Spinal cord (tissue), 10 donors: ENCODE data around the gene SLCO4A1. TPM values are rescaled to one million over a fixed set of nuclear protein-coding genes. Genes with fewer than 3 reads are reported as not detected.

Experiments used
- DNase-seq, 6 donors: peaks; one replicate each; pipeline versions ENCODE4 v3.0.0 to v3.0.0-alpha.2; 2013 to 2015; ENCODE audit warnings: low spot score in 6 of 6, low read depth in 4 of 6
- H3K27ac ChIP-seq: one replicate; pipeline ENCODE4 v1.5.1; 2013; ENCODE audit warnings: low read depth, low read length, control low read depth
- H3K27me3 ChIP-seq: one replicate; pipeline ENCODE4 v1.6.1; 2013; ENCODE audit warnings: low read length; ENCODE audit not compliant: control insufficient read depth, insufficient read depth
- H3K36me3 ChIP-seq: one replicate; pipeline ENCODE4 v1.6.1; 2013; ENCODE audit warnings: low read length; ENCODE audit not compliant: control insufficient read depth, insufficient read depth
- H3K4me1 ChIP-seq: one replicate; pipeline ENCODE4 v1.6.1; 2013; ENCODE audit warnings: low read length; ENCODE audit not compliant: control insufficient read depth, insufficient read depth
- H3K4me3 ChIP-seq: one replicate; pipeline ENCODE4 v1.5.1; 2013; ENCODE audit warnings: low read depth, low read length, control low read depth
- H3K9me3 ChIP-seq: one replicate; pipeline ENCODE4 v1.6.1; 2013; ENCODE audit warnings: low read length; ENCODE audit not compliant: control insufficient read depth, insufficient read depth
- WGBS: methylation state at CpG from one replicate; pipeline ENCODE4 v1.1.5; 2013; ENCODE audit warnings: missing lambda C conversion rate; ENCODE audit not compliant: insufficient coverage; 5-methylcytosine and 5-hydroxymethylcytosine counted together
- polyA plus RNA-seq, 2 donors: library from polyadenylated mRNA; unstranded; fragments of 120-200 nt; gene quantifications; one replicate each; pipeline ENCODE4 v1.2.1, GENCODE V29; 2013; ENCODE audit not compliant: insufficient read length in 2 of 2
- total RNA-seq, 2 donors: library from RNA; depleted of rRNA in 1 of 2; stranded (reverse); fragments of 120-200 nt in 1 of 2; fragments of >200 nt in 1 of 2; gene quantifications; one replicate each; pipeline versions ENCODE4 v1.2.3 to v1.2.4, GENCODE V29; 2013 to 2014
- donor health status: healthy.

SLCO4A1 gene
- total and polyA plus RNA-seq, 4 donors, result 2.3 to 12.1 (median 5.8) TPM

DNA sequence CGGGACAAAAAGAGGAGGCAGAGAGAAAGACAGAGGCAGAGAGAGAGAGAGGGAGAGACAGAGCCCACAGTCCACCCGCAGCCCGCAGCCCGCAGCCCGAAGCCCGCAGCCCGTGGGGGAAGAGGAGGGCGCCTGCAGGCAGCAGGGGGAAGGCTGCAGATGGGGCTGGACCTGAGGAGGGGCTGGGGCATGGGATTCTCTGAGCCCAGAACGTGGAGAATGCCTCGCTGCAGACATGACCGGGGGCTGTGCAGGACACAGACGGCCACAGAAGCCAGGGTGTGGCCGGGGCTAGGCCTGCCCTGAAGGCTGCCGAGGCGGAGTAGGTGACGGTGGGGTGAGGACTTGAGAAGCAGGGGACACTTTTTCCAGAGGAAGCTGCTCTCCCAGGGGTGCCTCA lies 6.5 kb upstream of the SLCO4A1 start:
- Histone ChIP-seq H3K9me3 (no peaks in the 10 kb centered on the region), H3K27ac (no peak overlapping the region), H3K4me3 (no peak overlapping the region), H3K27me3 (peaks cover 20% of the 10 kb centered on the region), H3K36me3 (no peaks in the 10 kb centered on the region), H3K4me1 (no peaks in the 10 kb centered on the region)
- no peak for DNase-seq
- WGBS, result 51% methylated on average over 16 of the region's 16 CpGs

DNA sequence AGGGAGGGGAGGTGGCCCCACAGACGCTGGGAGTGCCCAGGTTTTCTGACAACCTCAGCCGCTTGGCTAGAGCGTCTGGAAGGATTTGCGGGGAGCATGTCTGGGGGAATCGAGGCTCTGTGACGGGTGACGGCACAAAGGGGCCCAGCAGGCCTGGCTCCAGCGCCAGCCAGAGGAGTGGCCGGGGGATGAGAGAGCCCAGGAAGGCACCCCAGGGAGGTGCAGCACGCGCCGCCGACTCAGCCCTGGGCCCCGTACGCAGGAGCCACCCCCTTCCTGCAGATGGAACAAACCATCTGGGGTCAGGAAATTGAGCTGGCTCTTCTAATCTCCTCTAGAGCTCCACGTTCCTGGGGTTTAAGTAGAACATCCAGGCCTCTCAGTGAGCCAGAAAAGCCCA lies 5.9 kb upstream of the SLCO4A1 start:
- Histone ChIP-seq H3K4me1 (no peaks in the 10 kb centered on the region), H3K27me3 (peaks cover 22% of the 10 kb centered on the region), H3K9me3 (no peaks in the 10 kb centered on the region), H3K27ac (no peak overlapping the region), H3K4me3 (no peak overlapping the region), H3K36me3 (no peaks in the 10 kb centered on the region)
- no peak for DNase-seq
- WGBS, result 39% methylated on average over 15 of the region's 16 CpGs

DNA sequence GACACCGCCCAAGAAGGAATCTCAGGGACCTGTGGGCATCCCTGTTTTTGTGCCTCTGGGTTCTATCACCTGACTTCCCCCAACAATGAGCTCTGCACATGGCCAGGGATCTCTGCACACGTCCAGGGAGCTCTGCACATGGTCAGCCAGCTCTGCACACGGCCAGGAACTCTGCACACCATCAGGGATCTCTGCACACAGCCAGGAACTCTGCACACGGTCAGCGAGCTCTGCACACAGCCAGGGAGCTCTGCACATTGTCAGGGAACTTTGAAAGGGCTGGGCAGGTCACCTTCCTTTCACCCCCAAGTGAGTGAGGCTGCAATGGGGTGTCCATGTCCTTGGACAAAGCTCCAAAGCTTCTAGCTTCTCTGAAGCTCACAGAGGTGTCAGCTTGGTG lies 5.2 kb upstream of the SLCO4A1 start:
- H3K9me3 ChIP-seq, result no peaks in the 10 kb centered on the region
- WGBS, result 72% methylated on average over 5 of the region's 5 CpGs
- DNase-seq, result no peak

DNA sequence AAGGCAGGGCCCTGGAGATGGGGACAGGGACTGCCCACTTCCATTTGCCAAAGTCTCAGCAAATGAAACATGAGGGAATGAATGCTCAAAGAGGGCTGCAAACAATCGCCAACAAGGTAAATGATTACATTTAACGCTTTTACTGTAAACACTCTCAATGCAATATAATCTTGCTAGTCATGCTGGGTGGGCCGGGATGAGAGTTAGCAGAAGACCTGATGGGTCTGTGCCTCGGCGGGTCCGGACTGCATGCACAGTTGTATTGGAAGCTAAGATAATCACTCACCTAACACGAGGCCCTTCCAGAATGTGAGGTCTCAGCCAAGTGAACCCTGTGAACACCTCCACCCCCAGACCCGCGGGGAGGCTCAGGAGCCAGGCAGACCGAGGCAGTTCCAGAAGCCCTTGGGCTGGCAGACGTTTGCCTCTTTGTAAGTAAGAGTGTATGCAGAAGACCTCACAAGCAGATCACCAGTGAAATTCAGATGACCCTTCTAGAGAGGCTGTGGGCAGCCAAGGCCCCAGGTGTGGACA lies 4.7 kb upstream of the SLCO4A1 start:
- H3K27ac ChIP-seq, result no peak overlapping the region
- H3K27me3 ChIP-seq, result peaks cover 27% of the 10 kb centered on the region
- peaks cover 5% of the 10 kb centered on the region for H3K4me1 ChIP-seq
- no peak for DNase-seq
- H3K4me3 ChIP-seq, result no peak overlapping the region
- no peaks in the 10 kb centered on the region for H3K9me3 ChIP-seq
- no peaks in the 10 kb centered on the region for H3K36me3 ChIP-seq
- WGBS, result 50% methylated on average over 1 of the region's 11 CpGs

More for the DNA sequence above, 5.2 kb upstream of the SLCO4A1 start:
- H3K4me1 ChIP-seq, result peaks cover 5% of the 10 kb centered on the region
- no peak overlapping the region for H3K4me3 ChIP-seq
- H3K27me3 ChIP-seq, result peaks cover 27% of the 10 kb centered on the region
- no peaks in the 10 kb centered on the region for H3K36me3 ChIP-seq
- H3K27ac ChIP-seq, result no peak overlapping the region

- H3K9me3 ChIP-seq, result no peaks in the 10 kb centered on the region
- H3K4me3 ChIP-seq, result no peak overlapping the region
- no peak for DNase-seq
- peaks cover 10% of the 10 kb centered on the region for H3K4me1 ChIP-seq
- H3K36me3 ChIP-seq, result no peaks in the 10 kb centered on the region
- 93% methylated on average over 5 of the region's 12 CpGs for WGBS
- no peak overlapping the region for H3K27ac ChIP-seq
- peaks cover 31% of the 10 kb centered on the region for H3K27me3 ChIP-seq
Measured at GRCh38 chr20:62638055-62638570, 4.2 kb upstream of the SLCO4A1 start.

DNA sequence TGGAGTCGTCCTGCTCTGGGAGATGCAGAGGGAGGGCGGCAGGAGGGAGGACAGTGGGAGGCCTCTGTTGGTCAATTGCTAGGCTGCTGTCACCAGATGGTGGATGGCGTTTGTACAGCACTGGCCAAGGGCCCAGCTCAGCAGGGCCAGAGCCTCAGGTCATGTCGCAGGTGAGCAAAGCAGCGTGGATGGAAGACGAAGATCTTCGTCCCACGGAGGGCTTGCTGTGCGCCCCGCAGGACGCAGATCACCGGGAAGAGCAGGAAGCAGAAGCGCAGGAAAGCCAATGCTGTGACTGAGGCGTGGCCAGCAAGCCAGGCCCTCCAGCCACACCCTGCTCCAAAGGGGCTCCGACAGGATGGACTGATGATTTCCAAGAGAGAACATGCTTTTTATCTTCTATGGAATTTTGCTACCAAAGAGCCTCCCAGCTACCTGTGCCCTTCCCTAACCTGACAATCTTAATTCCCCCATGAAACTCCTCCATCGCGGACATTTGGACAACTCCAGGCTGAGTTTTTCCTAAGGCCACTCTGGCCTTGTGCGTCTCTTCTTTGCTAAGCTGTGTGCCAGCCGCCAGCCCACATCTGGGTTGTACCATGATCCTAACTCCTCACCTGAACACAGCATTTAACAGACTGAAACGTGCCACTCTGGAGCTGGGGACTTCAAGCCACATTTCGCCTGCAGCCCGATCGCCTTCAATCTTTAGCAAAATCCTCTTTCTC lies 3.5 kb upstream of the SLCO4A1 start:
- no peaks in the 10 kb centered on the region for H3K36me3 ChIP-seq
- H3K27ac ChIP-seq, result no peak overlapping the region
- WGBS, result 65% methylated on average over 20 of the region's 23 CpGs
- no peak for DNase-seq
- H3K9me3 ChIP-seq, result no peaks in the 10 kb centered on the region
- peaks cover 38% of the 10 kb centered on the region for H3K27me3 ChIP-seq
- H3K4me1 ChIP-seq, result peaks cover 17% of the 10 kb centered on the region
- H3K4me3 ChIP-seq, result no peak overlapping the region

- WGBS, result 87% methylated on average over 3 of the region's 9 CpGs
- Histone ChIP-seq H3K27ac (no peak overlapping the region), H3K4me3 (no peak overlapping the region), H3K4me1 (peaks cover 25% of the 10 kb centered on the region), H3K27me3 (peaks cover 43% of the 10 kb centered on the region), H3K9me3 (no peaks in the 10 kb centered on the region), H3K36me3 (peaks cover 5% of the 10 kb centered on the region)
- no peak for DNase-seq
Measured at GRCh38 chr20:62639765-62640164, 2.5 kb upstream of the SLCO4A1 start.

- H3K9me3 ChIP-seq, result no peaks in the 10 kb centered on the region
- no peak for DNase-seq
- 90% methylated on average over 9 of the region's 9 CpGs for WGBS
- no peak overlapping the region for H3K27ac ChIP-seq
- H3K27me3 ChIP-seq, result peaks cover 35% of the 10 kb centered on the region
- peaks cover 29% of the 10 kb centered on the region for H3K4me1 ChIP-seq
- H3K4me3 ChIP-seq, result no peak overlapping the region
- peaks cover 8% of the 10 kb centered on the region for H3K36me3 ChIP-seq
Measured at GRCh38 chr20:62640870-62641269, 1.4 kb upstream of the SLCO4A1 start.

DNA sequence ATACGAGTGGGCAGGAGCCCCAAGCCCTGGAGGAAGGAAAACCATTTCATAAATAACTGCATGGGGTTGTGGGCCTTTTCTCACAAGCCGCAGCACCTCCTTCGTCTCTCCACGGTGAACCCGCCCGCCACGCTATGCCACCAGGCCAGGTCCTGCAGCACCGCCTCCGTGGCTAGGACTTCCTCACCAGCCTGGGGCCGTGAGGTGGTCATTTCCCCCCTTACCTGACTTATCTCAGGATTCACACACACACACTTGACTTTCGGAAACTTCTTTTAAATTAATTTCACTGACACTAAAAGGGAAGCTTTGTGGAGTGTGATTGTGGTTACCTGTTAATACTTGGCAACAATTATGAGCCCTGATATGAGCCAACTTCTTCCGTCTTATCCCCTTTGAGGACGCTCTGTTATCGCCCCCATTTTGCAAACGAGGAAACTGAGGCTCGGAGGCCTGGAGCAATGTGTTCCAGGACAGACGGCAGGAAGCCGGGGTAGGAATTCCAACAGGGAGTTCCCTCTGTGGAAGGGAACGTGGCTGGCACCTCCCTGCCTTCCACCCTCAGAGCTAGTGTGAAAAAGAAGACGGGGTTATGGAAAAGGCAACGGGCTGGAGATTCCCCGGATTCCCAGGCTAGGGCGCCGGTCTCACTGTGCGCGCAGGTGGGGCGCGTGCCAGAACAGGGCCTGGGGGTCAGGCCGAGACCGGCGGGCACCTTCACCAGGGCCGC lies 817 bp upstream of the SLCO4A1 start:
- H3K4me1 ChIP-seq, result peaks cover 30% of the 10 kb centered on the region
- peaks cover 29% of the 10 kb centered on the region for H3K27me3 ChIP-seq
- 36% methylated on average over 29 of the region's 32 CpGs for WGBS
- H3K27ac ChIP-seq, result no peak overlapping the region
- no peaks in the 10 kb centered on the region for H3K9me3 ChIP-seq
- no peak overlapping the region for H3K4me3 ChIP-seq
- H3K36me3 ChIP-seq, result peaks cover 8% of the 10 kb centered on the region
- DNase-seq, result no peak
